Measurements from ENCODE around the gene CTSD. TPM values are rescaled to one million over a fixed set of nuclear protein-coding genes. Genes with fewer than 3 reads are reported as not detected.

CTSD gene
- total RNA-seq, 1 experiment from 2014 or later: 158 TPM

GRCh38 chr11:1776331-1776851 lies 12.7 kb upstream of the CTSD start:
- H2BK15ac ChIP-seq (ENCODE audit: low read depth, low read length): no peak overlapping the region

More at GRCh38 chr11:1776331-1776851, 12.7 kb upstream of the CTSD start:
- Histone ChIP-seq H2BK5ac (ENCODE audit: insufficient read length, low read length) (no peak overlapping the region), H3K9ac (ENCODE audit: extremely low read depth, insufficient read length, low read length) (no peak overlapping the region), H2BK120ac (ENCODE audit: low read depth, low read length, poor library complexity, severe bottlenecking) (no peak overlapping the region), H4K20me1 (ENCODE audit: control insufficient read depth, insufficient read depth, insufficient read length) (no peaks in the 10 kb centered on the region), H3K9me3 (ENCODE audit: control insufficient read depth, low read depth, low read length) (no peaks in the 10 kb centered on the region), H2AFZ (ENCODE audit: low read length) (no peak overlapping the region), H4K5ac (ENCODE audit: insufficient read length, low read depth, low read length) (no peak overlapping the region), H3T11ph (ENCODE audit: low read length) (no peak overlapping the region), H3K79me1 (ENCODE audit: insufficient read depth, low read depth, low read length, poor library complexity, severe bottlenecking) (no peaks in the 10 kb centered on the region), H3K27me3 (ENCODE audit: insufficient read depth, low read length) (no peaks in the 10 kb centered on the region), H3K27ac (ENCODE audit: insufficient read length, low read depth, low read length) (no peak overlapping the region), H3K18ac (ENCODE audit: insufficient read length, low read depth, low read length) (no peak overlapping the region), H3K79me2 (ENCODE audit: insufficient read depth, low read length) (no peaks in the 10 kb centered on the region), H3K56ac (ENCODE audit: insufficient read length, low read depth, low read length) (no peak overlapping the region), H3K4ac (ENCODE audit: low read depth, low read length) (no peak overlapping the region), H3K4me1 (ENCODE audit: insufficient read depth, low read length) (peaks cover 8% of the 10 kb centered on the region; the same call in 1 of the 2 replicates), H3K14ac (ENCODE audit: insufficient read depth, low read length) (no peak overlapping the region), H2BK20ac (ENCODE audit: low read depth, low read length, poor library complexity, severe bottlenecking) (no peak overlapping the region), H3K23me2 (ENCODE audit: insufficient read length, low read depth, low read length, poor library complexity, severe bottlenecking) (no peaks in the 10 kb centered on the region), H2AK5ac (ENCODE audit: insufficient read length, low read length) (no peak overlapping the region), H4K91ac (ENCODE audit: insufficient read length, low read depth, low read length) (no peak overlapping the region), H4K8ac (replicated peaks; ENCODE audit: insufficient read length, low read depth, low read length) (no peak overlapping the region), H2BK12ac (ENCODE audit: insufficient read length, low read depth, low read length) (no peak overlapping the region), H3K4me2 (ENCODE audit: insufficient read depth, insufficient read length, low read length) (no peak overlapping the region), H3K23ac (ENCODE audit: insufficient read length, low read depth, low read length) (no peak overlapping the region)
- no CpG with 5 or more reads among the region's 11 CpGs for WGBS (ENCODE audit: extremely low coverage, insufficient read length, low lambda C conversion rate)
- peaks cover 32% of the 10 kb centered on the region for H3K27me3 Mint-ChIP-seq (ENCODE audit: low read depth)
- peaks cover 4 to 9% of the 10 kb centered on the region in 2 experiments; a peak in 3 of 5 replicates for H3K9me3 Mint-ChIP-seq
- no peak for TF ChIP-seq CTCF (conservative IDR thresholded peaks at IDR 0.05)
- no peak overlapping the region for H3K27ac Mint-ChIP-seq
- peaks cover 18 to 31% of the 10 kb centered on the region in 2 experiments for H3K4me1 Mint-ChIP-seq
- no peaks in the 10 kb centered on the region; a peak in 1 of 7 replicates for H3K36me3 Mint-ChIP-seq (ENCODE audit: insufficient read depth in 1 of 3, low read depth in 3 of 3)
- DNase-seq: no peak
- no peak overlapping the region for H3K4me3 Mint-ChIP-seq
